Loucy (cell line): ENCODE data around the gene GRM7.

Experiments used
- CTCF ChIP-seq: fragments of 200-600 bp; sonication (generic); conservative IDR thresholded peaks from 2 replicates; pipeline ENCODE4 v1.5.1; 2014; ENCODE audit warnings: mild to moderate bottlenecking, antibody characterized with exemption, low read length
- EZH2phosphoT487 ChIP-seq: fragments of 200-600 bp; IDR thresholded peaks from 2 replicates; pipeline ENCODE4 v1.6.1; 2018; ENCODE audit warnings: antibody characterized with exemption, mild to moderate bottlenecking, moderate library complexity, borderline replicate concordance

- TF ChIP-seq CTCF (no peak), EZH2phosphoT487 (no peak)
Observed at GRCh38 chr3:7788881-7789280, 928.0 kb downstream of the GRM7 start.
